GM19452 (cell line): ENCODE data around the gene SFT2D1.

Experiments used
- ATAC-seq: cut with Tn5 transposase; IDR thresholded peaks from one replicate; pipeline ENCODE4 v1.9.1; 2021; ENCODE audit not compliant: unreplicated experiment

Gene SFT2D1

GRCh38 chr6:166308033-166308768 is 34.1 kb downstream of the SFT2D1 start, which contains the start of gene PRR18:
Gene PRR18, minus strand, starts transcription at chr6:166308392. Its CDS starts 250 bp downstream, at chr6:166308142.
- peak; percentile 44 for ATAC-seq

- peak; percentile 42 for ATAC-seq
These were observed 35.0 kb downstream of the SFT2D1 start for GRCh38 chr6:166307082-166308032.

DNA sequence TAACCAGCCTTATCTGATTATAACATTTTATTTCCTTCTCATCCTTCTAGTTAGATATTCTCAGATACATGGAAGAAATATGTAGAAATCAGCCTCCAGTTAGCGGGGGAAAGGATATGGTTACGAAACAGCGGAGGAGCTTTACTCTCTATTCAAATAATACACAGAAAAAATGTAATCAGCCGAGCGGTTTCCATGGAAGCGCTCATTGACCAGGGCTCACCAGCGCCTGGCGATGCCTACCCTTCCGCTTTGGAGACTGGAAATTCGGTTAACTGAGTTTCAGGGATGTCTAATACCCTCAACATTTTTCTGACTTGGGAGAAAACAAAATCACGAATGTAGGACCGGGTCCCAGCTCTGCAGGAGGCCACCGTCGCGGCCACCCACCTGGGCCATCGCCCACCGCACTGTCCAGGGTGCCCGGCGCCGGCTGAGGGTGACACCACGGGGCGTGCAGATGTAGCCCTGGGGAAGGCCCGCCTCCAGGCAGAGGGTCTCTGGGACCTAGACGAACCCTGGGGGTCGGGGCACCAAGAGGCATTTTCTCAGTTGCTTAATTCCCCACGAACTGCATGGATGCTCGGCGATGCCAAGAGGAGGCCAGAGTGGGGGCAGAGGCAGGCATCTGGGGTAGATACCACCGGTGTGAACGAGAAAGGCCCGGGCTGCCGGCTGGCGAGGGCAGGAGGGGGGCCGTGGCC is 35.8 kb downstream of the SFT2D1 start:
- ATAC-seq: no peak

- ATAC-seq: no peak
These were observed 36.7 kb downstream of the SFT2D1 start for GRCh38 chr6:166305562-166306117.

DNA sequence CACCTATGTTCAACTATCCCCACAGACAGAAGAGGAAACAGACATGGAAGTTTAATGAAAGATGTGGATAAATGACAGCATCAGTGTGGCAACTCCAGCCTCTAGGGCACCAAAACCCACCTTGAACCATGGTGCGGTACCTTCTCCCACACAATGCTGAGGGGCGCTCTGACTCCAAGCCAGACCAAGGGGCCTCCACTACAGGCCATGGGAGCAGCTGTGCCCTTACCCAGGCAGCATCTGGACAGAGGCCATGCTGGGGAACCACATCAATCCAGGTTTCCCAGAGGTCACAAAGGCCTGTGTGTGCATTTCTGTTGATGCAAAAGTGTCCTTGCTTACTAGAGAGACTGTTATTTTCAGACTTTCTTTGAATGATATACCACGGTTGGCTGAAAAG is 38.2 kb downstream of the SFT2D1 start:
- ATAC-seq: no peak

GRCh38 chr6:166301611-166302529 is 40.5 kb downstream of the SFT2D1 start:
- no peak for ATAC-seq

DNA sequence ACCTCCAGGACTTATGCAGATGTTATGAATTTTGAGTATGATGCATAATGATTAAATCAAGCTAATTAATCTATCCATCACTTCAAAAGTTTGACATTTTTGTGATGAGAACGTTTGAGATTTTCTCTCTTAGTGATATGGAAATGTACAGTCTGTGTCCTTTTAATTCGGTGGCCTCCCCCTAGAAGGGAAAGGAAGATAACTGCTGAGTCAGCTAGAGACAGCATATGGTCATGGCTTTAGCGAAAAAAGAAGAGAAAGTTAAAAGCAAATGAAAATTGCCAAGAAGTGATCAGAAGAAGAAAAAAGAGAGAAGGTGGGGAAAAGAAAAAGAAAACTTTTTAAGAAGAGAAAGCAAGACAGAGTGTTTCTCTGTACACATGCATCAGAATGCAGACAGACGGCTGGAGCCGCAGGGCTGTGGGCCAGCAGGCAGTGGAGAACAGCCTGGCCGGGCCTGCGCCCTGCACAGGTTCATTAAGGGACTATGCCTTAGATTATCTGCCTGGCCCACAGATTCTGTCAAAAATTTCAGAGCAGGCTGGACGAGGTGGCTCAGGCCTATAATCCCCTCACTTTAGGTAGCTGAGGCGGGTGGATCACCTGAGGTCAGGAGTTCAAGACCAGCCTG is 41.9 kb downstream of the SFT2D1 start:
- ATAC-seq: no peak

GRCh38 chr6:166297606-166298005 is 44.7 kb downstream of the SFT2D1 start:
- ATAC-seq: no peak

- ATAC-seq: no peak
These were observed 46.1 kb downstream of the SFT2D1 start for GRCh38 chr6:166296035-166296883.

DNA sequence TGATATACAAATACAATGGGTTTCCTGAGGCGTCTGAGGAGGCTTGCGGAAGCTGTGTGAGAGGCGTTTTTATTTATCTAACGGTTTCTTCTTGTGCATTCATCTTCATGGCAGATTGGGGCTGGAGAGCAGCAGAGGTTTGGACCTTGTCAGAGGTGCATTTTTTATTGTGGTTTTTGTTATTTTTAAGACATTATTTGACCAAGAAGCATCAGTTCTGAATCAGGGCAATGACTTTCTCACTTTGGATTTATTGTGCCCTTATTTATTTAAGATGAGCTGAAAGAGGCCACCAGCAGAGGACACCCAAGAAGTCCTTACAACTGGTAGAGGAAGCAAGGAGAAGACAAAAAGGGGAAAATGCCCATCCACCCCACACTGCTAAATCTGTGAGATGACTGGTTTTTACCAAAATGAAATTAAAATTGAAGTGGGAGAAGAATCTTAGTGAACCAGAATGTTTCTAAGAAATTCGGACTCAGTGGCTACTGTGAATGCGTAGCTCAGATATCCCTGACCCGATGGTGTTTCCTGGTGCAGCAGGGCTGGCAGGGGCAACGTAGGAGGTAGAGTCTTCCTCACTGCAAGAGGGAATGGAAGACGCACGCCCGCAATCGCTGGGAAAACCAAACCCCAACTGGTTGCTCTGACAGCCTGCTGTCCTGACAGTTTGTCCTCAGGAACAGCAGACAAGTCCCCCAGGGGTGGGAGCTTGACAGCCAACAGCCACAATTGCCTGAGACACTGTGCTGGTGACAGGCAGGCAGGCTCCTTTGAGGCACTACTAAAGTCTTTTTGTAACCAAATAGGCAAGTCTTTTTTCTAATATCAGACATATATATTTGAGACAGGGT is 48.4 kb downstream of the SFT2D1 start:
- ATAC-seq: no peak

GRCh38 chr6:166289207-166290060 is 52.9 kb downstream of the SFT2D1 start:
- ATAC-seq: no peak

DNA sequence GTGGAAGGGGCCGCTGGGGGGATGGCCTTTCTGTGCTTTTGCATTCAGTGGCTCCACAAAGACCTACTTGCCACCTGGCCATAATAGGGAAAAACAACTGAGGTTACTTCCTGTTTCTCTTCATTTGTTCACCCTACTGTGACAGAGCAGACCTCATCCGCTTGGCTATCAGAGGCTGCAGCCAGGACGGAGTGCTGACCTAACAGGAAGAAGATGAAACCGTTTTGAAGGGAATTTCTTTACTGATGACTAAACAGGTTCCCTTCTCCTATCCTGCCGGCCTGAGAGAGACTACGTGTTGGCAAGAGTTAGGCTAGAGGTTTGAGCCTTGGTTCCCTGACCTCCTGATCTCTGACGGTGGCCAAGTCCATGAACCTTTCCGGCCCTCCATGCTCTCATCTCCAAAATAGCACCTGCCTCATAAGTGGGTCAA is 55.5 kb downstream of the SFT2D1 start:
- peak; percentile 97 for ATAC-seq

GRCh38 chr6:166285233-166285632 is 57.1 kb downstream of the SFT2D1 start:
- no peak for ATAC-seq

GRCh38 chr6:166284640-166285039 is 57.7 kb downstream of the SFT2D1 start:
- no peak for ATAC-seq

GRCh38 chr6:166282394-166283032 is 59.8 kb downstream of the SFT2D1 start:
- ATAC-seq: no peak

GRCh38 chr6:166281104-166281503 is 61.2 kb downstream of the SFT2D1 start:
- no peak for ATAC-seq
